Bronchial epithelial cell (primary cell): ENCODE measurements around the gene XRN2. TPM values are rescaled to one million over a fixed set of nuclear protein-coding genes. Genes with fewer than 3 reads are reported as not detected.
A peak's percentile ranks its signal among the peaks of the same experiment; 100 is the strongest.

ENCODE experiments used
- DNase-seq: peaks from one replicate; pipeline ENCODE4 v3.0.0-alpha.2; 2010; ENCODE audit warnings: low read depth
- FAIRE-seq: peaks from 2 replicates; lab custom pipeline; 2011; peaks lifted over from hg19 to GRCh38; lab: Jason Lieb, UNC
- H3K27me3 ChIP-seq: 2 replicates; pipeline ENCODE4 v1.5.1; 2011; ENCODE audit warnings: low read length; ENCODE audit not compliant: control insufficient read depth, insufficient read depth
- H3K36me3 ChIP-seq: 2 replicates; pipeline ENCODE4 v1.5.1; 2011; ENCODE audit warnings: low read length; ENCODE audit not compliant: control insufficient read depth, insufficient read depth
- H3K4me3 ChIP-seq: 2 replicates; pipeline ENCODE4 v1.5.1; 2011; ENCODE audit warnings: mild to moderate bottlenecking, low read depth, low read length, control low read depth
- CTCF ChIP-seq: IDR thresholded peaks from 2 replicates; pipeline ENCODE4 v1.5.1; 2011; ENCODE audit warnings: mild to moderate bottlenecking, moderate library complexity, low read length, control low read depth, inconsistent platforms; ENCODE audit not compliant: insufficient read depth, severe bottlenecking
- total RNA-seq: library from RNA; depleted of rRNA; stranded (reverse); fragments of >200 nt; gene quantifications from 2 replicates; pipeline ENCODE4 v1.2.1, GENCODE V29; 2014

Gene XRN2
- total RNA-seq, 1 donor from 2014 or later = 78.2 TPM

- no peak for FAIRE-seq
Measured at GRCh38 chr20:21340991-21341697, 38.0 kb downstream of the XRN2 start.

GRCh38 chr20:21342656-21343345 lies 39.7 kb downstream of the XRN2 start:
- no peak for TF ChIP-seq CTCF
- DNase-seq (no peak), FAIRE-seq (no peak)
- Histone ChIP-seq H3K4me3 (no peak overlapping the region), H3K36me3 (peaks cover 8% of the 10 kb centered on the region), H3K27me3 (no peaks in the 10 kb centered on the region)

More at GRCh38 chr20:21340991-21341697, 38.0 kb downstream of the XRN2 start:
- Histone ChIP-seq H3K36me3 (peaks cover 10% of the 10 kb centered on the region), H3K27me3 (no peaks in the 10 kb centered on the region), H3K4me3 (no peak overlapping the region)
- no peak for TF ChIP-seq CTCF
- no peak for DNase-seq

- FAIRE-seq = no peak
- DNase-seq = no peak
- Histone ChIP-seq H3K27me3 (no peaks in the 10 kb centered on the region), H3K36me3 (peaks cover 6% of the 10 kb centered on the region), H3K4me3 (no peak overlapping the region)
- no peak for TF ChIP-seq CTCF
Measured at GRCh38 chr20:21344206-21344900, 41.2 kb downstream of the XRN2 start.

GRCh38 chr20:21344961-21345360 lies 41.8 kb downstream of the XRN2 start:
- no peak for TF ChIP-seq CTCF
- no peaks in the 10 kb centered on the region for H3K27me3 ChIP-seq
- no peak overlapping the region for H3K4me3 ChIP-seq
- DNase-seq (no peak), FAIRE-seq (no peak)
- peaks cover 5% of the 10 kb centered on the region for H3K36me3 ChIP-seq

GRCh38 chr20:21352703-21353102 lies 49.6 kb downstream of the XRN2 start:
- no peak for TF ChIP-seq CTCF
- no peaks in the 10 kb centered on the region for H3K27me3 ChIP-seq
- no peak overlapping the region for H3K4me3 ChIP-seq
- DNase-seq (peak; percentile 16), FAIRE-seq (no peak)
- H3K36me3 ChIP-seq = peaks cover 2% of the 10 kb centered on the region
